Neural progenitor cell (in vitro differentiated cells): ENCODE measurements around the gene DTNA.

Experiments used
- CTCF ChIP-seq: fragments of 200-600 bp; sonication (generic); IDR thresholded peaks from 2 replicates; pipeline ENCODE4 v1.5.1; 2017; ENCODE audit warnings: antibody characterized with exemption, mild to moderate bottlenecking
- EZH2 ChIP-seq: fragments of 200-600 bp; sonication (generic); IDR thresholded peaks from 2 replicates; pipeline ENCODE4 v1.6.1; 2017; ENCODE audit warnings: antibody characterized with exemption, mild to moderate bottlenecking, moderate library complexity

DNA sequence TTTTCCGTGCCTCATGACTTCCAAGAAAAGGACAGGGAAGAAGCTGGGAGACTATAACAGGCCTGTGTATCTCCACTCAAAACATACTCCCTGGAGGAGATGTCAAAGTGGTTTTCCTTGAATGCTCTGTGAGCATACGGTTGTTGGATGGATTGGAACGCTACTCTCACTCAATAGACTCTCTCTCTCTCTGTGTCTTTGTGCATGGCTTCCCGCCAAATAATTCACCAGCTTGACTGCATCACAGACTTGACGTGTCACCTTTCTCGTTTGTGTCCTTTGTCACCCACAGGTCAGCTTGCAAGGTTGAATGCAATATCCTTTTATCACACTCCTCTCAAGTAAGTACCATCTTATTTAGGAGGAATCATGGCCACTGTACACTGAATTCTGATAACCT lies 174.3 kb downstream of the DTNA start:
- no peak for TF ChIP-seq CTCF
- no peak for TF ChIP-seq EZH2
